ENCODE results near the gene CATSPERD. TPM values are rescaled to one million over a fixed set of nuclear protein-coding genes. Genes with fewer than 3 reads are reported as not detected.
A peak's percentile ranks its signal among the peaks of the same experiment; 100 is the strongest.
"Not testable (repeated sequence)": the region's sequence is repeated elsewhere in the genome, so short reads cannot be mapped to it uniquely, and the experiment has no call there.

The CATSPERD gene
- total RNA-seq, 4 donors from 2014 or later: not detected

GRCh38 chr19:5718037-5718578 lies 2.3 kb upstream of the CATSPERD start:
- no peak overlapping the region for H3K4me3 ChIP-seq (ENCODE audit: low read depth, poor library complexity, severe bottlenecking)
- TF ChIP-seq POLR2A (IDR thresholded peaks at IDR 0.05) (no peak), CTCF (IDR thresholded peaks at IDR 0.05) (no peak)
- intact Hi-C loops (cut with DNase I; ENCODE audit: low total_unique reads): no loop called here
- DNase-seq (ENCODE audit: low spot score in 2 of 2): no peak
- WGBS, 2 donors: 53 to 75% methylated on average over 14 of the region's 14 CpGs

- intact Hi-C loops (cut with DNase I; ENCODE audit: low total_unique reads): no loop called here
- DNase-seq (ENCODE audit: low spot score in 2 of 2): no peak
- 24 to 28% methylated on average over 11 of the region's 11 CpGs for WGBS, 2 donors
- TF ChIP-seq POLR2A (IDR thresholded peaks at IDR 0.05) (no peak), CTCF (IDR thresholded peaks at IDR 0.05) (no peak)
- no peak overlapping the region for H3K4me3 ChIP-seq (ENCODE audit: low read depth, poor library complexity, severe bottlenecking)
Measured at GRCh38 chr19:5718579-5719273, 1.7 kb upstream of the CATSPERD start.

DNA sequence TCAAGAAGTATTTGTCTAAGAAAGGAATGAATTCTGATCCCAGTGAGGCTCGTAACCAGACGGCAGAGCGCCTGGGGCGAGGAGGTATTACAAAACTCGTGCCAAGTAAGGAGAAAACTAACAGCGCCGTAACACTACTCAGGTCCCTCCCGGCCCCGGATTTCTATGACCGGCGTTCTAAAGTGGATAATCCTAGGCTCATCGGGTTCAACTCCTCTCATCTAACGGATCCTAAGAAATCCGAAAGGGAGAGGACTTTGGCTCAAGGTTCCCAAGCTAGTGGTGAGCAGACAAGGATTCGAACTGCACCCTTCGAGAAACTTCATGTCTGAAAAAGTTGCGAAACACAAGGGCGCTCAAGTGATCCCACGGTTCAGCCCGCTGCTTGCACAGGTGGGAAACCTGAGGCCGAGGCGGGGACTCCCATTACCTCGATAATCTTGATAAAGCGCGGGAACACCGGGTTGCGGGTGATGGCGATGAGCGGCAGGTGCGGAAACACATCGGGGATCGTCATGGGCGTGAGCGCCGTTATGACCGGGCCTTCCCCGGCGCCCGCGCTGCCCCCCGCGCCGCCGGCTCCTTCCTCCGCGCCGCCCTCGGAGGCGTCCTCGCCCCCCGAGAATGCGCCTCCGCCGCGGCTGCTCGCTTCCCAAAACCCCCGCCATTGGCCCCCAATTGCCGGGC lies 1.0 kb upstream of the CATSPERD start:
- intact Hi-C loops (cut with DNase I; ENCODE audit: low total_unique reads): no loop called here
- 0% methylated on average over 38 to 48 of the region's 58 CpGs for WGBS, 2 donors

DNA sequence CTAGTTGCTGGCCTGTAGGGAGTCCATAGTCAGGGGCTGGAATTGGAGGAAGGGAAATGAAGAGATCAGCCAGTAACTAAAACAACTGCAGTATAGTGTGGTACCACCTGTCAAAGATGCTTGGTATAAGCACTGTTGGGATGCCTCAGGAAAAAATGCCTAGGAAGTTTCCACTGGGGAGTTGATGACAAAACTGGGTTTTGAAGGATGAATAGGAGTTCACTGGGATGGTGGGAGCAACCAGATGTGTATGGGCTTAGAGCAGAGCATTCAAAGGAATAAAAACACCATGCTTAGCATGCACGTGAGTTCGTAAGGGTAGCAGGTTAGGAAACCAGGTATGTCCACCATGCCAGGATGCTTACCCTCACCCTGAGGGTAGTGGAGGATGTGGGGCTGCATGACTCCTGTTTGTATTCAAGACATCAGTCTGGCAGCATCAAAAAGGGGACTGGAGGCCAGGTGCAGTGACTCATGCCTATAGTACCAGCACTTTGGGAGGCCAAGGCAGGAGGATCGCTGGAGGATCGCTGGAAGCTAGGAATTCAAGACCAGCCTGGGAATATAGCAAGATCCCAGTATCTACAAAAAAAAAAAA lies 7.1 kb downstream of the CATSPERD start:
- no peak for TF ChIP-seq POLR2A (IDR thresholded peaks at IDR 0.05)
- TF ChIP-seq CTCF (IDR thresholded peaks at IDR 0.05): no peak
- WGBS, 2 donors: 92 to 98% methylated on average over 4 of the region's 4 CpGs
- intact Hi-C loops (cut with DNase I; ENCODE audit: low total_unique reads): no loop called here
- no peak overlapping the region for H3K4me3 ChIP-seq (ENCODE audit: low read depth, poor library complexity, severe bottlenecking)
- no peak for DNase-seq (ENCODE audit: low spot score in 2 of 2)

More for the DNA sequence above, 1.0 kb upstream of the CATSPERD start:
- TF ChIP-seq POLR2A (IDR thresholded peaks at IDR 0.05): no peak
- peak; percentile 34 to 91 for DNase-seq (ENCODE audit: low spot score in 2 of 2)
- peak overlapping the region; percentile 99 for H3K4me3 ChIP-seq (ENCODE audit: low read depth, poor library complexity, severe bottlenecking)

DNA sequence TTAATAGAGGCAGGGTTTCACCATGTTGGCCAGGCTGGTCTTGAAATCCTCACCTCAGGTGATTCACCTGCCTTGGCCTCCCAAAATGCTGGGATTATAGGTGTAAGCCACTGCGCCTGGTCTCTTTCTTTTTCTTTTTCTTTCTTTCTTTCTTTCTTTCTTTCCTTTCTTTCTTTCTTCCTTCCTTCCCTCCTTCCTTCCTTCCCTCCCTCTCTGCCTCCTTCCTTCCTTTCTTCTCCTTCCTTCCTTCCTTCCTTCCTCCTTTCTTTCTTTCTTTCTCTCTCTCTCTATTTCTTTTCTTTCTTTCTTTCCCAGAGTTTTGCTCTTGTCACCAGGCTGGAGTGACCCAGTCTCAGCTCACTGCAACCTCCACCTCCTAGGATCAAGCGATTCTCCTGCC lies 12.7 kb downstream of the CATSPERD start:
- DNase-seq (ENCODE audit: low spot score in 2 of 2); H3K4me3 ChIP-seq (ENCODE audit: low read depth, poor library complexity, severe bottlenecking); intact Hi-C loops (cut with DNase I; ENCODE audit: low total_unique reads): not testable (repeated sequence)
- 75 to 86% methylated on average over 2 of the region's 2 CpGs for WGBS, 2 donors

DNA sequence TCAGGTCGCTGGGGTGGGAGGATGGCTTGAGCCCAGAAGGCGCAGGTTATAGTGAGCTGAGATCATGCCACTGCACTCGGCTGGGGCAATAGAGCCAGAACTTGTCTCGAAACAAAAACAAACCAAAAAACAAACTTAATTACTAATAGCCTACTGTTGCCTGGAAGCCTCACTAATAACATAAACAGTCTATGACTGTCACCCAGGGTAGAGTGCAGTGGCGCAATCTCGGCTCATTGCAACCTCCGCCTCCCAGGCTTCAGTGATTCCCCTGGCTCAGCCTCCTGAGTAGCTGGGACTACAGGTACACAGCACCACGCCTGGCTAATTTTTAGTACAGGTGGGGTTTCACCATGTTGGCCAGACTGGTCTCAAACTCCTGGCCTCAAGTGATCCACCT lies 18.0 kb downstream of the CATSPERD start:
- 38 to 54% methylated on average over 8 of the region's 8 CpGs for WGBS, 2 donors
- TF ChIP-seq POLR2A (IDR thresholded peaks at IDR 0.05) (no peak), CTCF (IDR thresholded peaks at IDR 0.05) (no peak)
- no peak for DNase-seq (ENCODE audit: low spot score in 2 of 2)
- no peak overlapping the region for H3K4me3 ChIP-seq (ENCODE audit: low read depth, poor library complexity, severe bottlenecking)
- intact Hi-C loops (cut with DNase I; ENCODE audit: low total_unique reads): no loop called here
